GM12891 (cell line): ENCODE measurements around the gene NAV2.
"Not testable (repeated sequence)": the region's sequence is repeated elsewhere in the genome, so short reads cannot be mapped to it uniquely, and the experiment has no call there.

Experiments
- DNase-seq: peaks from one replicate; pipeline ENCODE4 v3.0.0; 2011; ENCODE audit warnings: low spot score; ENCODE audit not compliant: insufficient read length
- FAIRE-seq: peaks from 2 replicates; lab custom pipeline; 2011; peaks lifted over from hg19 to GRCh38; lab: Jason Lieb, UNC
- PAX5 ChIP-seq: IDR thresholded peaks from 2 replicates; pipeline ENCODE4 v1.6.1; 2011; ENCODE audit warnings: low read length, moderate library complexity, mild to moderate bottlenecking; ENCODE audit not compliant: insufficient read depth, severe bottlenecking
- POLR2A ChIP-seq: IDR thresholded peaks from 2 replicates; pipeline ENCODE4 v1.6.1; 2011; ENCODE audit warnings: low read depth, low read length, control low read depth
- POLR2AphosphoS5 ChIP-seq: IDR thresholded peaks from 2 replicates; pipeline ENCODE4 v1.6.1; 2011; ENCODE audit warnings: low read depth, low read length, control low read depth
- POU2F2 ChIP-seq: IDR thresholded peaks from 2 replicates; pipeline ENCODE4 v1.6.1; 2011; ENCODE audit warnings: low read depth, mild to moderate bottlenecking, control low read depth, low read length, moderate library complexity
- SPI1 ChIP-seq: IDR thresholded peaks from 2 replicates; pipeline ENCODE4 v1.6.1; 2011; ENCODE audit warnings: low read depth, low read length, control low read depth
- TAF1 ChIP-seq: IDR thresholded peaks from 2 replicates; pipeline ENCODE4 v1.6.1; 2011; ENCODE audit warnings: low read depth, low read length, control low read depth

The NAV2 gene

DNA sequence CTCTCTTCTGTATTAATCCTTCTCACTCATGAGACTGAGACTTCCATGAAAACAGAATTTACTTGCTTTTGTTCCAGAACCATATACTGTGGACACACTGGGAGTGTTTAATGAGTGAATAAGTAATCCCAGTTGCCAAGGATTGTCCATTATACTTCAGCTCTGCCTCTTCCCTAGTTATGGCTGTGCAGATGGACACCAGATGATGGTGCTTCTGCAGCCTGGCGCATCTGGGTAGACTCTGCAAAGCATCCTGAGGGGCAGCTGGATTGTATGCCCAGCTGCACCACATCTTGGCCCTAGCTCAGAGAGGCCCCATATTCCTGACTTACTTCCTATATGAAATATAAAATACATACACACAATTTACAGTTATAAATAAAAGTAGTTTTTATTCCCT, 404.2 kb downstream of the NAV2 start:
- TF ChIP-seq POU2F2, result no peak
- no peak for TF ChIP-seq SPI1
- no peak for TF ChIP-seq TAF1
- no peak for TF ChIP-seq POLR2AphosphoS5
- TF ChIP-seq POLR2A, result no peak
- TF ChIP-seq PAX5, result no peak
- DNase-seq (no peak), FAIRE-seq (no peak)

DNA sequence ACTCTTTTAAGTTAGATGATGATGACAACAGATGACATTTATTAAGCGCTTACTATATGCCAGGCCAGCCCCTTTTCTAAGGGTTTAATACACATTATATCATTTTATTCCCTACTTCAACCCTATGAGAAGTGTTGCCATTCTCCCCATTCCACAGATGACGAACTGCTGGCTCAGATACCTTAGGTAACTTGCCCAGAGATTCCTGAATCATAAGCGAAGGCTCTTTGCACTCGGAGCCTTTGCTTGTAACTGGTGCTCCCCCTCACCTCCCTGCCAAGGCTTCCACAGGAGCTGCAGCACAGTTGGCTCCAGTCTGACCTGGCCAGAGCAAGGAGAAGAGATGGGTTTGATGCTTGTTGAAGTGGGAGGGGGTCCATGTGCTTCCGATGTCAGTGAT, 404.7 kb downstream of the NAV2 start:
- no peak for FAIRE-seq
- TF ChIP-seq POLR2A (no peak), TAF1 (no peak), POU2F2 (no peak), POLR2AphosphoS5 (no peak), PAX5 (no peak), SPI1 (no peak)
- DNase-seq, result no peak

- DNase-seq (no peak), FAIRE-seq (no peak)
- no peak for TF ChIP-seq POLR2AphosphoS5
- no peak for TF ChIP-seq SPI1
- TF ChIP-seq TAF1, result no peak
- TF ChIP-seq POLR2A, result no peak
- no peak for TF ChIP-seq POU2F2
- TF ChIP-seq PAX5, result no peak
Observed at GRCh38 chr11:20118209-20118608, 405.6 kb downstream of the NAV2 start.

DNA sequence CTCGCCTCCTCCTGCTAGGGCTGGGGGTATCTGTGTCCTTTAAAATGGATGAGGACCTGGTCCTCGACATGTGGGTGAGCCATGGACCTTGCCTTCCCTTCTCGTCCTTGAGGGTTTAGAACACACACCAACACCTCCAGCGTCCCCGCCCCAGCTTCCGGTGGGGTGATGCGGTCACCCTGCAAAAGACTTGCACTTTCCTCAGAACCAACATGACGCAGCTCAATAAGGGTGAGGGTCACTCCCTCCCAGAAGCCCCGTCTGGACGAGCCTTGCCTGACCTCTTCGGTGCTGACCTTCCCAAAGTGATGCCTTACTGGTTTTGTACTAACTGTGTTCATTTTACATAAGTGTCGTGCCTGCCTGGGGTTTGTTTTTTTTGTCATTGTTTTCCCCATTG, 406.7 kb downstream of the NAV2 start:
- FAIRE-seq, result no peak
- no peak for DNase-seq
- TF ChIP-seq PAX5 (no peak), TAF1 (no peak), POLR2A (no peak), SPI1 (no peak), POLR2AphosphoS5 (no peak), POU2F2 (no peak)

GRCh38 chr11:20120134-20120925, 407.7 kb downstream of the NAV2 start:
- TF ChIP-seq POLR2AphosphoS5 (no peak), TAF1 (no peak)
- DNase-seq, result no peak
- no peak for FAIRE-seq

- DNase-seq, result no peak
- TF ChIP-seq POLR2A (no peak), PAX5 (no peak), SPI1 (no peak), POLR2AphosphoS5 (no peak), TAF1 (no peak), POU2F2 (no peak)
- no peak for FAIRE-seq
Observed at GRCh38 chr11:20122131-20122530, 409.5 kb downstream of the NAV2 start.

- no peak for FAIRE-seq
- DNase-seq, result no peak
- no peak for TF ChIP-seq PAX5
- TF ChIP-seq POU2F2, result no peak
- TF ChIP-seq TAF1, result no peak
- TF ChIP-seq POLR2AphosphoS5, result no peak
- TF ChIP-seq POLR2A, result no peak
- no peak for TF ChIP-seq SPI1
Observed at GRCh38 chr11:20125927-20126326, 413.3 kb downstream of the NAV2 start.

GRCh38 chr11:20126724-20127123, 414.1 kb downstream of the NAV2 start:
- TF ChIP-seq POU2F2 (no peak), TAF1 (no peak), SPI1 (no peak), POLR2AphosphoS5 (no peak), POLR2A (no peak), PAX5 (no peak)
- DNase-seq (no peak), FAIRE-seq (no peak)

GRCh38 chr11:20127671-20128527, 415.3 kb downstream of the NAV2 start:
- TF ChIP-seq POU2F2 (no peak), PAX5 (no peak)
- FAIRE-seq (peak; percentile 16), DNase-seq (peak; percentile 43)

GRCh38 chr11:20128528-20128825, 415.8 kb downstream of the NAV2 start:
- not testable (repeated sequence) for FAIRE-seq, DNase-seq
